Lung microvascular endothelial cell (primary cell): Measurements from ENCODE around the gene SLC38A6. TPM values are rescaled to one million over a fixed set of nuclear protein-coding genes. Genes with fewer than 3 reads are reported as not detected.

Experiments used
- total RNA-seq: library from RNA; depleted of rRNA; stranded (reverse); fragments of >200 nt; gene quantifications from 2 replicates; pipeline ENCODE4 v1.2.1, GENCODE V29; 2014

SLC38A6 gene
- total RNA-seq, 1 donor from 2014 or later = 7.7 TPM

Other genes with a start within 250 kb of the SLC38A6 start
- 23.0 and 26.8 TPM in 2 replicates for gene MNAT1, start 246.5 kb upstream of the SLC38A6 start, total RNA-seq
- gene TRMT5, start 166 bp upstream of the SLC38A6 start, total RNA-seq = 5.0 and 5.2 TPM in 2 replicates